Measurements from ENCODE around the gene SBNO1.
A peak's percentile ranks its signal among the peaks of the same experiment; 100 is the strongest.
"Not testable (repeated sequence)": the region's sequence is repeated elsewhere in the genome, so short reads cannot be mapped to it uniquely, and the experiment has no call there.

The SBNO1 gene

DNA sequence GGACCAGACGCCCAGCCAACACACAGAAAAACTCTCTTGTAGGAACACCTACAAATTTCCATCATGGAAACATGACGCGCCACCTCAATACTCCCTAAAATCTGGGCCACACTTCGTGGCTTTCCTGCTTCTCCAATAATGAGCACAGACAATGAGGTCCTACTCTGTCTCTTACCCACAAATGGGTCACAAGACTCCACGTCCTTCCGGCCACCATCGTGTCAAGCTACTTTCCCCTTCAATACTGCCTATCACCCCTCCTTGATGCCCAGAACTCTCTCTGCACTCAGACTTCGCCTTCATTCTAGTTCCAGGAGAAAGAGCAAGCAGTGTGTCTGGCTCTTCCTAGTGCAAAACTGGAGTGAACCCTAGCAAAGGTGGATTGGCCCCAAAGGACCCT, 28.1 kb downstream of the SBNO1 start:
- no peak for DNase-seq

DNA sequence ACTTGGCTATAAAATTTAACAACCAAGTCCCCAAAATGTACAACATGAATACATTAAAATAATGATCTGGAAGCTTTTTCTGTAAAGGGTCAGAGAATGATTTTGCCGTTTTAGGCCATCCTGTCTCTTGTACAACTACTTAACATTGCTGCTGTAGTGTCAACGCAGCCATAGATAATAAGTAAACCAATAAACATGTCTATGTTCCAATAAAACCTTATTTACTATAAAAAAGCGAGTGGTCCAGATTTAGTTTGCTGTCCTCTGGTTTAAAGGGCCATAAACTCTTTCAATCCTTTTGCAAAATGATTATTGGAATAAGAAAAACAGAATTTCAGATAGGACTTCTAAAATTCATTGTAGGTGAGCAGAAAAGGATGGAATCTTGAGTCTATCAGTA, 29.2 kb downstream of the SBNO1 start:
- no peak for DNase-seq

DNA sequence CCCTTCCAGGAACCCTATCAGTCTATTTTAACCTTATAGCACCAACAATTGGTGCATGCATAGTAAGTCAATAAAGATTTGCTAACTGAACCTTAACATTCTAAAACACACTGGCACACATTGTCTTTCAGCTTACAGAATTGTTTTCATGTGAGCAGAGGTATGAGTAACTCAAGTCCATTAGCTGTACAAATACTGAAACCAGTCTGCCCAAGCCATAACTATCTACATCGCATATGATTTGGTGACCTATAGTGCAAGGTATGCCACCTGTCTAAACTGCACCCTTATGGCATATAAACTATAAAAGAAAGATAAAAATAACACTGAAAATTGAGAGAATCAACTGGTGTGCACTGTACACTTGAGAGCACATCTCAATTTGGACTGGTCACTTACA, 34.8 kb downstream of the SBNO1 start:
- no peak for DNase-seq

DNA sequence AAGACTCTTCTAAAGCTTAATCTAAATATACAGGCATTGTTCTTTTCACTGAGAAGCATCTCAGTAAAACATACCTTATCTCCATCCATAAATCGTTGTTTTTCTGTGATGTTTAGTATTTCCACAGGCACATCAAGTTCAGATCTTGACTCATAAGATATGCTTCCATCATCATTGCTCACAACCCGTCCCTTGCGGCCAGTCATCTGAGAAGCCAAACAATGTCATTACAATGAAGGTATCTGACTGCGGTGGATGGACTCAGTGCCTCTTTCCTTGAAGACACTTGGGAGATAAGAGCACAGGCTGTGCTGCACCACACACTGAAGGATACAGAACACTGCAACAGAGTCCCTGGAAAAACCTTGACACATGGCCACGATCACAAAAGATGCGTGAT, 44.8 kb downstream of the SBNO1 start:
- no peak for DNase-seq

DNA sequence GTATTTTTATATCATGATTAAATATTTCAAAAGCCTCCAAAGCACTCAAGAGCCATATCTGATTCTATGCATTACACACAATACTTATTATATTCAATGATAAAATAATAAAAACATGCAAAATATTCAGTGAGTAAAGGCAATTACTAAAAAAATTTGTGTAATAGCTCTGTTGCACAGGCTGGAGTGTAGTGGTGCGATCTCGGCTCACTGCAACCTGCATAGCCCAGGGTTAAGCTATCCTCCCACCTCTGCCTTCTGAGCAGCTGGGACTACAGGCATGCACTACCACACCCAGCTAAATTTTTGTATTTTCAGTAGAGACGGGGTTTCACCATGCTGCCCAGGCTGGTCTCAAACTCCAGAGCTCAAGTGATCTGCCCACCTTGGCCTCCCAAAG, 45.4 kb downstream of the SBNO1 start:
- DNase-seq = no peak

DNA sequence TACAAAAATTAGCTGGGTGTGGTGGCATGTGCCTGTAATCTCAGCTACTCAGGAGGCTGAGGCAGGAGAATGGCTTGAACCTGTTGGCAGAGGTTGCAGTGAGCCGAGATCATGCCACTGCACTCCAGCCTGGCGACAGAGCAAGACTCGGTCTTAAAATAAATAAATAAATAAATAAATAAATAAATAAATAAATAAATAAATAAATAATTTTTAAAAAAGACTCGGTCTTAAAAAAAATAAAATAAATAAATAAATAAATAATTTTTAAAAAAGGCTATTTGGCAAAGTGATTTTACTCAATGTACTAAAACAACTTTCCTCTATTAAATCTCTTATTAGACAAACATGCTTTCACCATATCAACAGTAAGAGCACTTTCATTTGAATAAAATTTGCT, 51.6 kb downstream of the SBNO1 start:
- DNase-seq = not testable (repeated sequence)

DNA sequence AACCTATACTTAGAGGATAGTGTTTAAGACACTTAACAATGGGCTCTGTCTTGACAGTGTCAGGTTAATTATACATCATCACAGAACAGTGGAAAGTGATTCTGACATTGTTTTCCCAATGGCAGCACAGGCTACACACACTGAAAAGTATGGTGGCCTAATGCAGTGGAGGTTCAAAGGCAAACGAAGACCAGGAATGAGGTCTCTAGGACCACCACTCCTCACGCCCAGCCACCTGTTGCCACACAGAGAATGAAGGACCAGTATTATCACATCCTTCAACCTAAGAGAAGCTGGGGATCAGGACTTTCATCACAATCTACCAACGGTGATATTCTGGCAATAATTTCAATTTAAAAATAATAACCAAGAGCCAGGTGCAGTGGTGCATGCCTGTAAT, 58.4 kb downstream of the SBNO1 start:
- DNase-seq = no peak

DNA sequence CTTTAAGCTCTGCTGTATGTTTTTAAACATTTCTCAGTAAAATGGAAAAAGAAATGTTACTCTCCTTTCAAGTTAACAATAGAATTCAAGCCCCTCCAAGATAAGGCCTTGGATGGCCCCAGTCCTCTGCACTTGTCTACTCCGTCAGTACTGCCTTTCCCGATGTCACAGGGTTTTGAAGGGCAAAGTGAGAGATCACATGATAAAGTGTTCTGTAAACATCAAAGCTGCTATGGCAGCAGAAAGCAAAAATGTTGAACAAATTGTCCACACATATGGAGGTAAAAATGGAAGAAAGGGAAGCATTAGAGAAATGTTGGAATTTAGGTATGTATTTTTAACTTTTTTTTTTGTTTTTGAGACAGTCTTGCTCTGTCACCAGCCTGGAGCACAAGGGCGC, 59.5 kb downstream of the SBNO1 start:
- no peak for DNase-seq

DNA sequence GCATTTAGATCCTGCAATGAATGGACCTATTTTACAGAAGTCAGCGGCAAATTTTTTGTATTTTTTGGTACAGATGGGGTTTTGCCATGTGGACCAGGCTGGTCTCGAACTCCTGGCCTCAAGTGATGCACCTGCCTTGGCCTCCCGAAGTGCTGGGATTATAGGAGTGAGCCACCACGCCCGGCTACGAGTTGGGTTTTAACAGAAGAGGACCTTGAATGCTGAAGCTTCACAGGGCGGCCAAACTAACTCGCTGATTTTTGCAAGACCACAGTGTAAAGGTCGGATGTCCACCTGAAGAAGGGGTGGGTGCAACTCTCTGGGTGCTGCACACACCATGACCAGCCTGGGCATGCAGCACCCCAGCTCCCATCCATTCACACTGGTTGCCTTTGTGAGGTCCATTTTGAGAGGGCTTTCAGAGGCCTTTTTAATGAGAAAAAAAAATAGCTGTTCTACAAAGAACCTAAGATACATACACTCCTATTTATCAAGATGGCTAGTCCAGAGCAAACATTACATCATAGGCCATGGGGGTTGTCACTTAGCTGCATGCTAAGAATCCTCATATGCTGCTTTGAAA, 71.4 kb downstream of the SBNO1 start:
- no peak for DNase-seq

DNA sequence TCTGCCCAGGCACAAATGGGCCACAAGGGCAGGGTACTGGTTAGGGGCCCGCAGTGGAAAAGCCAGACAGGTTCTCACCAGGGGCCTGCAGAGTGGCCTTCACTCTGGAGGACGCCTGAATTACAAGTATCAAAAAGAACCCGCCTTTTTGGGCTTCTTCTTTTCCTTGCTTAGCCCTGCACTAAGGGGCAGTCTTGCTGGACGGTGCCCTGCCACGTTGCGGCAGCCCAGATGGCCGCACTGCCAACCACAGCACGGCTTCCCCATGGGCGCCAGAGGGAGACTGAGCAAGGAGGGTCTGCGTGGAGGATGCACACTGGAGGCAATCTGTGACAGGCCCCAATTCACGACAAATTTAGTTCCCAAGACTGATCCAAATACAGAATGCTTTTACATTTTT, 74.7 kb downstream of the SBNO1 start:
- DNase-seq = no peak

DNA sequence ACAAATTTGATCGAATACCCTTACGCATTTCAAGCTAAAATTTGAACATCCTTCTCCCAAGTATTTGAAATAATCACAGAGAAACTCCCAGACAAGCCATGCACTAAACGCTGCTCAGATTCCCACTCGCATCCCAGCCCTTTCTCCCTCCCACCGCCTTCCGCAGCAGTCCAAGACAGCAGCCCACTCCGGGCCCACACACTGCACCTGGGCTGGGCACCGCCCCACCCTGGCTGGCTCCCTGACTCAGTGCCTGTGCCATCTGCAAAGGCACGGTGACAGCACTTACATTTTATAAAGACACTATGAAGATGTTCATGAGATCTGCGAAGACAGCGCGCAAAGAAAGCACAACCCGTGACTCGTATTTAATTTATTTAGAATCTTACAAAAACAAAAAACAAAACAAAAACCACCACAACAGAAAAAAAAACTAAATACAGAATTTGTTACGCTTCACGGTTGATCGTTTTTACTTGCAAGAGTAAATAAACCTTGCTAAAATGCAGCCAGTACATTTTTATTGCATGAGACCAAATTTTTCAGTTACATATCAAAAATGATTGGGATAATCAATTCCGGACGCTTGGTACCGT, 75.8 kb downstream of the SBNO1 start:
- DNase-seq = no peak

DNA sequence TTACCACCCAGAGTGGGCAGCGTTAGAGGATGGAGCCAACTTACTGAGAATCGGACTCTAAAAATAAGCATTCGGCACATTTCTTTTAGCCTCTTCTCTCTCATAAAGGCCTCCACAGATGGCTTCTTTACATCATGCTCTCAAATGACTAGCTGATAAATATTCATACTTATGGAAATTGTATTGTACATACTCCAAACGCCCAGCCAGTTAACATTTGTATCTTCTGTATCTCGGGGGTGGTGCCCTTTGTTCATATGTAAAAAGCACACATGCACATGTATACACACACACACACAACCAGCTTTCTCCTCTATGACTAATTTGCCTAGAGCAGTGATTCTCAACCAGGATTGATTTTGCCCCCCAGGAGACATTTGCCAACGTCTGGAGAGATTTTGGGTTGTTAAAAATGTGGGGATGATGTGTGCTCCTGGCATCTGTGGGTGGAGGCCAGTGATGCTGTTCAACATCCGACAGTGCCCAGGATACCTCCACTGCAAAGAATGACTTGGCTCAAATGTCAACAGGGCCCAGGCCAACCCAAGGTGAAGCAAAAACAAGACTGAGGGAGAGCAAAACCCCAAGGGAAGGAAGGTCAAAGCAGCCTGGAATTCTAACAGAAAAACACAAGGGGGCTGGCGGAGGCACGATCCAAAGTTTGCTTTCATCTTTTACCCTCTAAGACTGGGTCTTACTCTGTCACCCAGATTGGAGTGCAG, 77.8 kb downstream of the SBNO1 start:
- DNase-seq = no peak

DNA sequence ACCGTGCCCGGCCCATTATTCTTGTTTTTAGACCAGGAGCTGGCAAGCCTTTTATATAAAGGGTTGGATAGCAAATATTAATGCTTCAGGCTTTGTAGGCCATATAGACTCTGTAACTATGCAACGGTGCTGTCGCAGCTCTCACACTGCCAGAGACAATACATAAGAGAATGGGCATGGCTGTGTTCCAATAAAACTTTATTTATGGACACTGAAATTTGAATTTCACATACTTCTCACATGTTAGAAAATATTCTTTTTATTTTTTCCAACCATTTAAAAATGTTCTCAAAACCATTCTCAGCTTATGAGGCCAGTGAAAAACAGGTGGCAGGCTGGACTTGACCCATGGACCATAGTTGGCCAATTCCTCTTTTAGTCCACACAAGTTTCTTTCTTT, 80.0 kb downstream of the SBNO1 start:
- DNase-seq = no peak

DNA sequence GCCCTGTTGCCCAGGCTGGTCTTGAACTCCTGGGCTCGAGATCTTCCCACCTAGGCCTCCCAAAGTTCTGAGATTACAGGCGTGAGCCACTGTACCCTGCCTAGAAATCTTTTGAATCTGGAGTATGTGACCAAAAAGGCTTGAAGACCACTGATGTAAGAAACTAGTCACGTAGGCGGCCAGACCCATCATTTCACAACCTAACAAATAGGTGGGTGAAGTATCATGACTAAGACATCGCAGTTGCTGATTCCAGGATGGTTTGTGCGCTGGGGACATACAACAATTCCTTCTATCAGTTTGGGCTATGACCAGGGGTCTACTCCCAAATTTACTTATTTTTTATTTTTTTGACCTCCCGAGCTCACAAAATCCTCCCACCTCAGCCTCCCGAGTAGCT, 81.2 kb downstream of the SBNO1 start:
- DNase-seq = no peak

DNA sequence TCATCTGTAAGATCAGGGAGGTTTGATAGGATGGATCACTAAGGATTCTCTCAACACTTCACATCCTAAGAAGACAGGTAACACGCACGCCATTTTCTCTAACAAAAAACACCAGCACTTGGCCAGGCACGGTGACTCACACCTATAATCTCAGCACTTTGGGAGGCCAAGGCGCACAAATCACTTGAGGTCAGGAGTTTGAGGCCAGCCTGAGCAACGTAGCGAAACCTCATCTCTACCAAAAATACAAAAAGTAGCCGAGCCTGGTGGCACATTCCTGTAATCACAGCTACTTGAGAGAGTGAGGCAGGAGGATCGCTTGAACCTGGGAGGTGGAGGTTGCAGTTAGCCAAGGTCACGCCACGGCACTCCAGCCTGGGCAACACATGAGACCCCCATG, 82.5 kb downstream of the SBNO1 start:
- DNase-seq = no peak

DNA sequence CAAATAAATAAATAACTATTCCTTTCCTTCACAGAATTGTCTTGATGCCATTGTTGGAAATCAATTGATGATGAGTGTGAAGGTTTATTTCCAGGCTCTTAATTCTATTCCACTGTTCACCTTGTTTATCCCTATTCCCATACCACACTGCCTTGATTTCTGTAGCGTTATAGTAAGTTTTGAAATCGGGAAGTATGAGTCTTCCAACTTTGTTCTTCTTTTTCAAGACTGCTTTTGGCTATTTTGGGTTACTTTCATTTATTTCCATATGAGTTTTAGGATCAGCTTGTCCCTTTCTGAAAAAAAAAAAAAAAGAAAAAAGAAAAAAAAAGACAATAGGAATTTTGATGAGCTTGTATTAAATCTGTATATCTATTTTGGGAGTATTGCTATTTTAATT, 83.7 kb downstream of the SBNO1 start:
- no peak for DNase-seq

DNA sequence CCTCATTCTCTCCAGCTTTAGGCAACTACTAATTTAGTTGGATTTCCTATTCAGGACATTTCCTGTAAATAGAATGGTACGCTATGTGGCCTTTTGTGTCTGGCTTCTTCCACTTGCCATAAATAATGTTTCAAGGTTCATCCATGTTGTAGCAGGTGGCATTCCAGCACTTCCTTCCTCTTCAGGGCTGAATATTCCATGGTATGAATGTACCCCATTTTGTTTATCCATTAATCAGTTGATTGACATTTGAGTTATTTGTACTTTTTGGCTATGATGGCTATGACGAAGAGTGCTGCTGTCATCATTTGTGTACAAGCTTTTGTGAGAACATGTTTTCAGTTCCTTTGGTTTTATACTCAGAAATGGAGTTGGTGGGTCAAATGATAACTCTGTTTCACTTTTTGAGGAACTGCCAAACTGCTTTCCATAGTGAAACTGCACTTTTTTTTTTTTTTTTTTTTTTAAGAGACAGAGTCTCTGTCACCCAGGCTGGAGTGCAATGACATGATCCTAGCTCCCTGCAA, 86.5 kb downstream of the SBNO1 start:
- no peak for DNase-seq

DNA sequence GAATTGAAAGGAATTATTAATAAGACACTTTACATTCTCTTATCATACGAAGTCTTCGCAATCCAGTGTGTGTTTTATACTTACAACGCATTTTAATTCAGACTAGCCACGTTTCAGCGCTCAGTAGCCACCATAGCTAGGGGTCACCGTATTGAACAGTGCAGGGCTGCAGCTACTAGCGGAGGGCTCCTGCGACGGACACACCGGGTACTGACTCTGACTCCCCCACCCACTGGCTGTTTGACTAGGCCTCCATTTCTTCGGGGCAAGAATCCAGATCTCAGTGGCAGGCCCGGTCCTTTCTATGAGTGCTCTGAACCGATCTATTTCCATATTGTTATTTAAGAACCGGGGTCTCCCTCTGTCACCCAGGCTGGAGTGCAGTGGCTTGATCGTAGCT, 91.5 kb downstream of the SBNO1 start:
- DNase-seq = no peak

DNA sequence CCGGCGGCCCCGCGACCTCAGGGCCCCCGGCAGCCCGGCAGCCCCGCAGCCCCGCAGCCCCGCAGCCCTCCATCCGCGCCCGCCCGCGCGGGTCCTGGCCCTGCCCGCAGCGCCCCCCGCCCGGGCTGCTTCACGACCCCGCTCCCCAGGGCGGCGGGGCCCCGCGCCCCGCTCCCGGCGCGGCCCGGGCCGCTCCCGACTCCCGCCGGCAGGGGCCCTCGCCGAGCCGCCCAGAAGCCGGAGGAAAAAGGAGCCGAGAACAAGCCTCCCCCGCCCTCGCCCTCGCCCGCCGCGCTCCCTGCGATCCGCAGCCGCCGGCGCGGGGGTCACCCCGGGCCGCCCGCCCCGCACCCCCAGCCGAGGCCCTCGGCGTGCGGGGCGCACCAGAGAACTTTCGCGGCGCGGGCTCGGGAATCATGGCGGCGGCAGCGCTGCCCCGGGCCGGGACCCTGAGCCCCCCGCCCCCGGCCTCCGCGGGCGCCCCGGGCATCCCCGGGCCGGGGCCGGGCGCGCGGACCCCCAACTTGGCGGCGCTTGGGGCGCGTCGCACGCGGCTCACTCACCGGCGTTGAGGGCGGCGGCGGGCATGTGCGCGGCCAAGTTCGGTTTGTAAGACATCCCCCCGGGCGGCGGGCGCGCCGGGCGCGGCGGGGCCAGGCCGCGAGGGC, 93.5 kb downstream of the SBNO1 start:
- peak; percentile 8 for DNase-seq

DNA sequence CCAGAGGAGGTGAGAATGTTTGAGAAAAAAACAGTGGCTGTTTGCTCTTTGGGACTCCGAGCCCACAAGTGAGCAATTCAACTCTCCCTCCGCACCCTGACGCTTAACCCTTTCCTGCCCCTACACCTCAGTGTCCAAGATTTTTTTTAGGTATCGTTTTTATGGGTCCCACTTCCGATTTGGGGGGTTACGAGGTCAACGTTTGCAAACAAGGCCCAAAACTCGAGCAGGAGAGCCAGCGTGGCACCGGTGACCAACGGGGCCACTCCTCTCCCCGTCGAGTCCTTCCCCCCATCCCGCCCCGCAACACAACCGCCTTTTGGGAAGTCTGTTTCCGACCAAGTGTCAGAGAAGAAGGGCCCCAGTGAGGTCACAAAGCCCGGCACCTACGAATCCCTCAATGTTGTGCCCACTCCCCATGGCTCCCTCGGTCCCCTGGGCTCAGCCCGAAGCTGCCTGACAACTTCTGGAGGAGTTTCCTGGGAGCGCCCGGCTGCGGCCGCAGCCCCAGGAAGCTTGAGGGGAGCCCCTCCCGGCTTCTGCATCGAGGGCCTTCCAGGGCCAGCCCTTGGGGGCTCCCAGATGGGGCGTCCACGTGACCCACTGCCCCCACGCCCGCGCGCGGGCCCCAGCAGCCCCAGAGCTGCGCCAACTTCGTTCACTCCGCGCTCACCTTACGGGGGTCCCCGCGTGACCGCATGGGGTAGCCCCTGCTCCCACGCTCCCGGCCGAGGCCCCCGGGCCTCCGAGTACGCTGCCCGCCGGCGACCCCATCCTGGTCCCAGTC, 94.2 kb downstream of the SBNO1 start:
- DNase-seq = no peak

DNA sequence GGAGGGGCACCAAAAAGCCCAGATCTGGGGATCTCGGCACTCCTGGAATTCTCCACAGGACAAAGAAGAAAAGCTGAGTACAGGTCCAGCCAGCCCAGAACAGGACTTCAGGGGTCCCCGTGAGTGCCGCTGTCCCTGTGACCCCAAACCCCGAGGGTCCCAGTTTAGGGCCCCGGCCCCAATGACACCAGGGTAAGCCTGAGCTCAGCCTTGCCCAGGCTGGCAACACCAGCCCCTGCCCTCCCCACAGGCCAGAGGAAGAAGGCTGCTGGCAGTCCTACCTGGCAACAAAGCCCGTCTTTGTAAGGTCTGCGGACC, 94.8 kb downstream of the SBNO1 start:
- DNase-seq = no peak

DNA sequence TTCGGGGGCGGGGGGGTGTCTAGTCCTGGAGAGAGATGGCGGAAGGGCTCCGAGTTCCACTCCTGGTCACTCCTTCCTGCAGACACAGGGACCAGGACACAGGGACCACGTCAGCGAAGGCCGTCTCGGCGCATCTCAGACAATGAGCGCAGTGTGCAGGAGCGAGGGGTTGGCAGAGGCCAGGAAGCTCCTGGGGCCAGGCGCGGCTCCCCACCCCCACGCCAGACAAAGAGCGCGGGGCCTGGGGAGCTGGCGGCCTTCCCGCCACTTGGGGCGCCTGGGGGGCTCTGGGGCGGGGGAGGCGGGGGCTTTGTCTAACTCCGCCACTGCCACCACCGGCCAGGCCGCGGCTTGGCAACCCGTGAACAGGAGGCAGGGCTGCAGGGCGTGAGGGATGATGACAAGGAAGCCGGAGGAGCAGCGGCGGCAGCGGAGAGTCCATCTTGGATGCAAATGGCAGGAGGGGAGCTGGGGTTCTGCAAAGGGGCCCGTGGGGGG, 95.2 kb downstream of the SBNO1 start:
- peak; percentile 91 for DNase-seq

DNA sequence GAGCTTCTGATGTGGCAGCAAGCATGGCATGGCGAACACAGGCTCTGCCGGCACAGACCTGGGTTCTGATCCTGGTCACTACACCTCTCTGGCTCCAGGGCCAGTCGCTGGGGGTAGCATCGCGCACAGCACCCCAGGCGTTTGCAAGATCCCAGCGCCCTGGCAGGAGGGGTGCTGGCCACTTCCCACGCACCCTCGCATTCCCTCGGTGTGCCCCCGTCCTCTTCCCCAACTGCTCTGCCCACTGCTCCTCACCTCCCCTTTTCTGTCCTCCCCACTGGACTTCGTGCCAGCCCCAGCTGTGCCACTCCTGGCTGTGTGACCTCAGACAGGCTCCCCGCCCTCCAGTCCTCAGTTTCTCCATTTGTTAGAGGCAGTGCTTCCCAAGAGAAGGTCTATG, 95.8 kb downstream of the SBNO1 start:
- DNase-seq = no peak
